Coronary artery (tissue), 2 donors: ENCODE data around the gene MLKL.

Experiments
- DNase-seq: peaks from one replicate; pipeline ENCODE4 v3.0.0-alpha.2; 2017; ENCODE audit warnings: low spot score
- H3K27ac ChIP-seq, 2 donors: fragments of 200-600 bp; sonication (generic); one replicate each; pipeline ENCODE4 v1.5.1; 2016 to 2019
- H3K4me3 ChIP-seq: fragments of 200-600 bp; sonication (generic); 2 replicates; pipeline ENCODE4 v1.5.1; 2016; ENCODE audit warnings: mild to moderate bottlenecking, moderate library complexity
- TF ChIP-seq, protein P1 (sequence below): fragments of 200-600 bp; sonication (generic); IDR thresholded peaks from one replicate; pipeline ENCODE4 v1.5.1; 2019; ENCODE audit warnings: antibody characterized with exemption

Gene MLKL

DNA sequence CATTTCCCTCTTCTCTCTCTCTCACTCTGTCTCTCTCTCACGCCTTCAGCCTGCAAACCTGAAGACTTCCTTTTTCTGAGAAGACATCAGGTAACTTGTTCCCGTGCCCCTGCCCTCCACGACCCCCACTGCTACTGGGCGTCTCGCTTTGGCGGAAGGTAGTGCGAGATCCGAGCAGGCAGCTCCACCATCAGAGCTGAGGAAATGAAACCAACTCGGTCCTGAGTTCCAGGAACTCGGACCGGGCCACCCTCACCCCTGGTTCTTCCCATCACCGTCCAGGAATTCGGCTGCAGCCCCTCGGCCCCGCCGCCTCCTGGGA is 585 bp downstream of the MLKL start:
- Histone ChIP-seq H3K4me3 (peak overlapping the region; percentile 99), H3K27ac (peak overlapping the region; percentile 66 to 87)
- TF ChIP-seq, protein P1, sequence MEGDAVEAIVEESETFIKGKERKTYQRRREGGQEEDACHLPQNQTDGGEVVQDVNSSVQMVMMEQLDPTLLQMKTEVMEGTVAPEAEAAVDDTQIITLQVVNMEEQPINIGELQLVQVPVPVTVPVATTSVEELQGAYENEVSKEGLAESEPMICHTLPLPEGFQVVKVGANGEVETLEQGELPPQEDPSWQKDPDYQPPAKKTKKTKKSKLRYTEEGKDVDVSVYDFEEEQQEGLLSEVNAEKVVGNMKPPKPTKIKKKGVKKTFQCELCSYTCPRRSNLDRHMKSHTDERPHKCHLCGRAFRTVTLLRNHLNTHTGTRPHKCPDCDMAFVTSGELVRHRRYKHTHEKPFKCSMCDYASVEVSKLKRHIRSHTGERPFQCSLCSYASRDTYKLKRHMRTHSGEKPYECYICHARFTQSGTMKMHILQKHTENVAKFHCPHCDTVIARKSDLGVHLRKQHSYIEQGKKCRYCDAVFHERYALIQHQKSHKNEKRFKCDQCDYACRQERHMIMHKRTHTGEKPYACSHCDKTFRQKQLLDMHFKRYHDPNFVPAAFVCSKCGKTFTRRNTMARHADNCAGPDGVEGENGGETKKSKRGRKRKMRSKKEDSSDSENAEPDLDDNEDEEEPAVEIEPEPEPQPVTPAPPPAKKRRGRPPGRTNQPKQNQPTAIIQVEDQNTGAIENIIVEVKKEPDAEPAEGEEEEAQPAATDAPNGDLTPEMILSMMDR, result no peak
- DNase-seq, result no peak

GRCh38 chr16:74699666-74700065 is 996 bp downstream of the MLKL start:
- Histone ChIP-seq H3K4me3 (peak overlapping the region; percentile 99), H3K27ac (no peak overlapping the region)
- TF ChIP-seq, protein P1, result no peak
- no peak for DNase-seq

DNA sequence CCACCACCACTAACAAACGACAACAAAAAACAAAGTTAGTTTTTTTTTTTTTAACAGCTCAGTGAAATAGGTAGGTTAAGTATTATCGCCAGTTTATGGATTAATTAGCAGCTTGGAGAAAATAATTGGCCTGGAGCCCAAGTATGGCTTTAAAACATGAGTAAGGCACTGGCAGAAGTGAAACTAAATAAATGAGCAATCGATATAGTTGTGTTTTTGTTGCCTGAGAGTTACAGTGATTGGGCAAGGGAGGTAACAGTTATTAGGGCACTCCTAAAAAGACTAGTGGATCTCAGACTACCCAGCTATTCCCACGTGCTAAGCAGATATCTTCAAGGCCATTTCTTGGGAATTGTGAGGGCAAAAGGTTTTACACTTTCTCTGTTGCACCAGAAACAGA is 2.4 kb downstream of the MLKL start:
- H3K27ac ChIP-seq, result peak overlapping the region in 1 of 2 donors; percentile 5
- no peak for DNase-seq
- peak overlapping the region; percentile 1 for H3K4me3 ChIP-seq
- TF ChIP-seq, protein P1, result no peak

DNA sequence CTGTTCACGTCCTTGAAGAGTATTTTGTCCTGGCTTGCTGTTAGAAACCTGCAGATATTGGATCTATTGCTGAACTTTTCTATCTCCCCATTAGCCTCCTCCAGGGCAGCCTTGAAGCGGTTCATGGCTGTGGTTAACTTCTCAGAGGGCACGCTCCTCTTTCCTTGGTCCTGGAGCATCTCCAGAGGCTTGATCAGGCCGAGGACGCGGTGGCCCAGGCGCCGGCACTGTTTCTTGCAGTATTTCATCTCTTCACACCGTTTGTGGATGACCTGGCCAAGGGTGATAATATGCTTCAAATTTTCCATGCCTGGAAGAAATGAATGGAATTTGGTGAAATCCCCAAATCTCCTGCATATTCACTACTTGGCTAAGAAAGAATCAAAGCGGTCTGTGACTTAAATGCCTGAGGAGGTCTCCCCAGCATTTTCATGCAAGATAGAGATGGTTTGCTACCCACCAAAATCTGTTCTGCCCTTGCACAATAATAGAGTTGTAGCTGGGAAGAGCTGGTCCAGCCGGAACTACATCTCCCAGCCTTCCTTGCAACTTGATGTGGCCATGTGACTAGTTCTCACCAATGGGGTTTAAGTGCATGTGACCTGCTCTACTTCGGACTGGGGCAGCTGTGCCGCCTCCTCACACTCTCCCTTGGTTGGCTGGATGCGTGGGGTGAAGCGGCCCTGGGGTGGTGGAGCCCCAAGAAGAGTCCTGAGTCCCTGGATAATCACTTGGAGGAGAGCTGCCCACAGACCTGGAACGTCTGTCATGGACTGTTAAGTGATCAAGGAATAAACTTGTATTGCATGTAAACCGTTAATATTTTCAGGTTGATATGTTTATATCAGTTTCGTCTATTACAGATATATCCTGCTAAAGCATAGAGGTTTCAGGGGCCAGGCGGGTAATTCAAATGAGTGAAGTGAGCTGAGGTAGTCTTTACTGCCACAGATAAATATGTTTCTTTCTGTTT is 4.9 kb downstream of the MLKL start:
- peak overlapping the region in 1 of 2 donors; percentile 80 for H3K27ac ChIP-seq
- peak overlapping the region; percentile 72 for H3K4me3 ChIP-seq
- TF ChIP-seq, protein P1, result no peak
- peak; percentile 91 for DNase-seq

DNA sequence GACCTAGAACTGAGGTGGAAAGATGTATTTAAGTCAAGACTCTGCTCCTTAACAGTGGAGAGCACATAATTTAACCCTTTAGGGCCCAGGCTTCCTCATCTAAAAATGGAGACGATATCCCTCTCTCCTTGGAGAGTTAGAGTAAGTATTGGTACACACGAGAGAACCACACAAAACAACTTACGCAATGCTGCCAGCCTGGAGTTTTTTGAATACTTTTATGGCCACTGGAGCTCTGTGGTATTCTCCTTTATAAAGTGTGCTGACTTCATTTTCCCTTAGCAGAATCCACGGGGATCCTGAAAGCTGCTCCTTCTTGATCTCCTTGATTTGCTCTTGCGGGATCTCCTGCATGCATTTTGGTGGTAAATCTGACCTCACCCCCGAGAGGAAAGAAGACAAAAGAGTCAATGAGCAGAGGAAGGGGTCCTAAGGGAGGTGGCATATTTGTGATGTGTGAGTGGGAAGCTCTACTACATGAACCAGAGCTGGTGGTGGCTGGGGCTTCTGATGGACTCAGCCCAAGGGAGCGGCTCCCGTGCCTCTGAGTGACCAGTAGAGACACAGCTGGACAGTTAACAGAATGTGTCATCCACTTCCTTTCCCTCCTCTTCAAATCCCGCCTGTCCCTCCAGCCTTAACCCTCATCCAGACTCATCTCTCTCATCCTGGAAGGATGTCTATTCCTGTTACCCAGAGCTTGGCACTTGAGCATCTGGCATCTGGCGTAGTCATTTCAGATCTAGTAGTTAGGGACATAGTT is 9.4 kb downstream of the MLKL start:
- H3K27ac ChIP-seq, result no peak overlapping the region
- TF ChIP-seq, protein P1, result no peak
- no peak for DNase-seq
- H3K4me3 ChIP-seq, result no peak overlapping the region

DNA sequence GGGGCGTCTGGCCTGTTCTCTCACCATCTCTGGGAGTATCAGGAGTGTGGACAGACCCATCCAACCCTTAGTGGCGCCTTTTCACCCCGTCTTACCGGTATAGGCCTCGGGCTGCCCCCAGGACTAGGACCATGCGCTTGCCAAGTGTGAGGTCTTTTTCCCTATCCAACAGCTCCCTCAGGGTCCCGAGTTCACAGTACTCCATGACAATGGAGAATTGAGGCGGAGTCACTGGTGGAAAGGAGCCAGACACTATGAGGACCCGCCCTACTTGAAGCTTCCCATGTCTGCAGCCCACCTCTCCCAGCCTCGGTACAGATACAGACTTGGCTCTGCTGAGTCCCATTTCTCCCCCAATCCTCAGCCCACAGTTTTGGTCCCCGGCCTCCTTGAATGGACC is 18.1 kb downstream of the MLKL start:
- Histone ChIP-seq H3K4me3 (no peak overlapping the region), H3K27ac (no peak overlapping the region)
- TF ChIP-seq, protein P1, result no peak
- DNase-seq, result no peak
